VCaP (cell line): ENCODE results near the gene GRAMD2A.

Source experiments
- H3K27ac ChIP-seq: fragments of 450-650 bp; 2 replicates; pipeline ENCODE4 v1.5.1; 2017
- CTCF ChIP-seq: fragments of 450-650 bp; conservative IDR thresholded peaks from 2 replicates; pipeline ENCODE4 v1.5.1; 2017; ENCODE audit warnings: mild to moderate bottlenecking, moderate library complexity

GRAMD2A gene

GRCh38 chr15:72112805-72113204, 84.8 kb downstream of the GRAMD2A start:
- H3K27ac ChIP-seq: no peak overlapping the region
- no peak for TF ChIP-seq CTCF

- H3K27ac ChIP-seq: no peak overlapping the region
- TF ChIP-seq CTCF: no peak
These were observed 85.5 kb downstream of the GRAMD2A start for GRCh38 chr15:72112116-72112515.

GRCh38 chr15:72110355-72110754, 87.2 kb downstream of the GRAMD2A start:
- peak overlapping the region; percentile 8; the same call in 1 of the 2 replicates for H3K27ac ChIP-seq
- no peak for TF ChIP-seq CTCF
